Head of caudate nucleus (tissue), 42 donors: ENCODE results near the gene AK2.
A peak's percentile ranks its signal among the peaks of the same experiment; 100 is the strongest.
"Not testable (repeated sequence)": the region's sequence is repeated elsewhere in the genome, so short reads cannot be mapped to it uniquely, and the experiment has no call there.

ENCODE experiments used
- DNase-seq, 42 donors: peaks; one replicate each; pipeline versions ENCODE4 v3.0.0 to v3.0.0-alpha.2; 2020 to 2021; ENCODE audit warnings: mixed read lengths in 7 of 42
- intact Hi-C: fragments of 100-400 bp; cut with DNase I; formaldehyde crosslinking; loops from one replicate; pipeline ENCODE4 v1.15.0; 2022

The AK2 gene

GRCh38 chr1:32989160-32990050 is 47.3 kb downstream of the AK2 start:
- intact Hi-C loops: no loop called here
- DNase-seq: peak in 21 of 42 donors; percentile 26 to 78 (median 41)

GRCh38 chr1:32988665-32989064 is 48.0 kb downstream of the AK2 start:
- intact Hi-C loops: no loop called here
- DNase-seq: no peak

DNA sequence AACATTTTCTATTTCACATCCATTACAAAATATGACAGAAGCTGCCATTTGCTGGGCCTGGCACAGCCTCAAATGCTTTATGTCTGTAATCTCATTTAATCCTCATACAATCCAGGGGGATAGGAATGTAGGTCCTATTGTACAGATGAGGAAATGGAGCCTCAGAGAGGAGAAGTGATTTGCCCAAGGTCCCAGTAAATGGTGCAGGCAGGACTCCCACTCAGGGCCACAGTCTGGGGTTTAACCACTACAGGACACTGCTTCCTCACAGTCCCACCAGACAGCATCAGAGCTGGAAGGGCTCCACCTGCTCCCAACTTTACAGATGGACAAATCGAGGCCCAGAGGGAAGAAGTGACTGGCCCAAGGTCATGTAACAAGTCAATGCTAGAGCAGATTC is 51.5 kb downstream of the AK2 start:
- intact Hi-C loops: no loop called here
- no peak for DNase-seq

DNA sequence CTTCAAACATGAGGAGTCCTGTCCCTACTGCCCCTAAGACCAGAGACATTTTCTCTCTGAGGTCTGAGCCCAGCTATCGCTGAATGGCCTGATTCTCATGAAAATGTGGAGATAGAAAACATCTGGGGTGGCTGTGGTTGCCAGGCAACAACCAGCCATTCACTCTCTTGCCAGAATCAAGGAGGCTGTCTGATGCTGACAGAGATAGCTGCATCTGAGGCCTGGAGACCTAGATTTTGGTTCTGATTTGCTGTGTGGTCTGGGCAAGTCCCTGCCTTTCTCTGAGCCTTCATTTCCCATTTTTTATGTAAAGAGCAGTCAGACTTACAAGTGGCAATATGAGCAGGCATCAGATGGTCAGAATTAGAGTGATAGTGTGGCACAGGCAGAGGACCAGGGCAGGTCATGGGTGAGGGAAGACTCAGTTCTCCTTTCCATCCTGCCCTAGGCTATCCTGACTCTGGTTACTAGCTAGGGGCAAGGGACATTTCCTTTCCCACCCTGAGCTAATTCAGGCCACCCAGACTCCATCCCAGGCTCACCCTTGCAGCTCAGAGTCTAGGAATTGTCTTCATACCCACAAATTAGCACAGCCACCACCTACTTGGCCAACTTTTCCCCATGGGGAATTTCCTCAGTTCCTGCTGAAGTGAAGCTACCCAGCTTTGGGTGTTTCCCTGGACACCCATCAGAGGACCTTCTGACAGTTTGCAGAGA is 52.1 kb downstream of the AK2 start:
- intact Hi-C loops: no loop called here
- DNase-seq: peak in 32 of 42 donors; percentile 25 to 82 (median 56)

DNA sequence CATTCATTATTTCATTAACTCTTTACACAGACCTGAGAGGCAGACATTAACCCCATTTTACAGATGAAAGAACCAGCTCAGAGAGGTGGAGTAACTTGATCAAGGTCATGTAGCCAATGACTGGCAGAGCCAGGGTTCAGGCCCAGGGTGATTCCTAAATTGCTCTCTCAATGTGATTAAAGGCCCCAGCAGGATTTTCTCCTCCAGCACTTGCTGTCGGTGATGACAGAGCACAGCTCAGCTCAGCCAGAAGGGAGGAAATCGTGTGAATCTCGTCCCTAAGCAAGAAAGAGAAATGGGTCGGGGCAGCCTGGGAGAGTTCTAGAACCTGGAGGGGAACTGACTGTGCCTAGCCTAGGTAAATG is 52.6 kb downstream of the AK2 start:
- intact Hi-C loops: no loop called here
- DNase-seq: no peak

GRCh38 chr1:32983020-32983419 is 53.7 kb downstream of the AK2 start:
- no peak for DNase-seq
- intact Hi-C loops: no loop called here

DNA sequence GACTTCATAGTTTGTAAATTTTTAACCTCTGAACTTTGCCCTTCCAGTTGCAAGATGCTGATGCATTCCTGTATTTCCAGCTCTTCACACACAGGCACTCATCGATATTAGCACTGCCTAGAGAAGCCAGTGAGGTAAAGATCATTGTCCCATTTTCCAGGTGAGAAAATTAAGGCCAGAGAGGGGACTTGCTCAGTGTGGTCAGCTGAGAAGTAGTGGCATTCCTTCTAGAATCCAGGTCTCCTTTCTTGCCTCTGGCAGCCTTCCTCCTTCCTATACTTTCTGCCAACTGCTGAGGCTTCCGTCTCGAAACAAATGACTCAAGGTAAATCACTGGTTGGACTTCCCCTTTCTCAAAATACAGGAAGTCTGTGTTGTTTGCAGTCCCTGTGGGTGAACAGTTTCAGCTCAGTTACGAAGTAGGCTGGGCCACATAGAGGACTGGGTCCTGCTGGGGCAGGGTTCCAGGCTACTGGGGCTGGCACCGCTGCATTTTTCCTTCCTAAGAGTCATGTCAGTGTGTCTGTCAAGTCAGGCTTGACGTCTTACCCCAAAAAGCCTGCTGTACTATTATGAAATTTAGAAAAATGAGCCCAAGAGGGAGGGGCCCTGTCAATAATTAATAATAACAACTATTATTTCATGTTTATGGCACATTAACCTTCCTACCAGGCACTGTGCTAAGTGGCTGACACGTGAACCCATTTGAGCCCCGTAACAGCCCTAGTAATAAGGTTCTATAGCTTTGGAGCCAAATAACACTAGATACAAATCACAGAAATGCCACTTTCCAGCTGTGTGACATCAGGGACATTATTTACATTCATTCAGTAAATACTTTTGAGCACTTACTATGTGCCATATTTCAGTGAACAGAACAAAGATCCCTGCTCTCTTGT is 55.4 kb downstream of the AK2 start:
- intact Hi-C loops: no loop called here
- DNase-seq: peak in 11 of 42 donors; percentile 15 to 46 (median 34)

- intact Hi-C loops: no loop called here
- peak in 1 of 42 donors; percentile 37 for DNase-seq
These were observed 56.6 kb downstream of the AK2 start for GRCh38 chr1:32980080-32980479.

GRCh38 chr1:32978854-32979253 is 57.8 kb downstream of the AK2 start:
- DNase-seq: no peak
- intact Hi-C loops: no loop called here

DNA sequence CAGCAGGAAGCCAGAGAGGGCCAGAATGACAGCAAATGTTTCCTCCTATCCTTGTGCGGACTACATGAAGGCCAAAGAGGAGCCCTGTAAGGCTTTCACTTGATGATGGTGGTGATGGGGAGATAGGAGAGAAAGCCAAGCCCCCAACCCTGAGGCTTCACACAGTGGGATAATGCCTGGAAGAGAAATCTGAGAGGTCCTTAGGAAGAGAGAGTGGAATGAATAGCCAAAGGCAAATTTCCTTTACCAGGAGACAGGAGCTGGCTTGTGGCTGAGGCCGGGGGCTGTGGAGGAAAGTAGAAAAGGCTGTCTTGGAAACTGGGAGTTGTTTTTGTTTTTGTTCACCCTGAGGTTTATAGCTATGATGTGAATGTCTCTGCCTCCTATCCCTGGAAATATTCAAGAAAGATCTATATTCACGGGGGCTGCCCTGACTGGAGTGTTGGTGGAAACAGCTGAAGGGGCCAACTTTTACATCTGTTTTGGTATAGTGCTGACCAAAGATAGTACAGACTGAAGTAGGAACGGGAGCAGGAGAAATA is 59.1 kb downstream of the AK2 start:
- intact Hi-C loops: no loop called here
- peak in 1 of 42 donors; percentile 18 for DNase-seq

DNA sequence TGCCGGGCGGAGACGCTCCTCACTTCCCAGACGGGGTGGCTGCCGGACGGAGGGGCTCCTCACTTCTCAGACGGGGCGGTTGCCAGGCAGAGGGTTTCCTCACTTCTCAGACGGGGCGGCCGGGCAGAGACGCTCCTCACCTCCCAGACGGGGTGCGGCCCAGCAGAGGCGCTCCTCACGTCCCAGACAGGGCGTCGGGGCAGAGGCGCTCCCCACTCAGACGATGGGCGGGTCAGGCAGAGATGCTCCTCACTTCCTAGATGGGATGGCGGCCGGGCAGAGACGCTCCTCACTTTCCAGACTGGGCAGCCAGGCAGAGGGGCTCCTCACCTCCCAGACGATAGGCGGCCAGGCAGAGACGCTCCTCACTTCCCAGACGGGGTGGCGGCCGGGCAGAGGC is 61.6 kb downstream of the AK2 start:
- peak in 1 of 42 donors; percentile 7 for DNase-seq
- intact Hi-C loops: not testable (repeated sequence)

- intact Hi-C loops: loop anchor here (5.0 kb wide), 1 partner anchor 64 kb away; the partner anchor contains the start of gene AK2
These were observed 63.2 kb downstream of the AK2 start for GRCh38 chr1:32973458-32973857.

GRCh38 chr1:32972814-32973428 is 63.8 kb downstream of the AK2 start:
- DNase-seq: peak; percentile 58 to 92 (median 78)
- intact Hi-C loops: loop anchor here (5.0 kb wide), 1 partner anchor 64 kb away; the partner anchor contains the start of gene AK2

More at GRCh38 chr1:32973458-32973857, 63.2 kb downstream of the AK2 start:
- DNase-seq: not testable (repeated sequence)

GRCh38 chr1:32971576-32971975 is 65.1 kb downstream of the AK2 start:
- no peak for DNase-seq
- intact Hi-C loops: loop anchor here (5.0 kb wide), 1 partner anchor 66 kb away; the partner anchor contains the start of gene AK2

GRCh38 chr1:32971156-32971555 is 65.5 kb downstream of the AK2 start:
- intact Hi-C loops: loop anchor here (5.0 kb wide), 1 partner anchor 66 kb away; the partner anchor contains the start of gene AK2
- no peak for DNase-seq

DNA sequence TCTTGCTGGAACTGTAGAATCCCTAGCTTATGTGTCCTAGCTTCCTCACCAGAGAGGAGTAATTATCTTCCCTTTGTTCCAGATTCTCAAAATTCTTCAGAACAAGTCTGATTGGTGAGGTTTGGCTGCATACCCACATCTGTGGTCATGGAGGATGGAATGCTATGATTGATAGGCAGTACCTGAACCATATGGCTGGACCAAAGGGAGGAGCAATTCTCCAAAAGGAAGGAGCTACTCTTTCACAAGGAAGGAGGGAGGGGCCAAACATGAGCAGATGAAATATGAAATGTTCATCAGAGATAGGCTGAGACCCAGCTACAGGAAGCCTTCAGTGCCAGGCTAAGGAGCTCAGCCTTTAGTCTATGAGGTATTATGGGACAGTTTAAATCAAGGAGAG is 67.1 kb downstream of the AK2 start:
- no peak for DNase-seq
- intact Hi-C loops: loop anchor here (10.0 kb wide), 1 partner anchor 115 kb away; the partner anchor contains the start of gene AZIN2

DNA sequence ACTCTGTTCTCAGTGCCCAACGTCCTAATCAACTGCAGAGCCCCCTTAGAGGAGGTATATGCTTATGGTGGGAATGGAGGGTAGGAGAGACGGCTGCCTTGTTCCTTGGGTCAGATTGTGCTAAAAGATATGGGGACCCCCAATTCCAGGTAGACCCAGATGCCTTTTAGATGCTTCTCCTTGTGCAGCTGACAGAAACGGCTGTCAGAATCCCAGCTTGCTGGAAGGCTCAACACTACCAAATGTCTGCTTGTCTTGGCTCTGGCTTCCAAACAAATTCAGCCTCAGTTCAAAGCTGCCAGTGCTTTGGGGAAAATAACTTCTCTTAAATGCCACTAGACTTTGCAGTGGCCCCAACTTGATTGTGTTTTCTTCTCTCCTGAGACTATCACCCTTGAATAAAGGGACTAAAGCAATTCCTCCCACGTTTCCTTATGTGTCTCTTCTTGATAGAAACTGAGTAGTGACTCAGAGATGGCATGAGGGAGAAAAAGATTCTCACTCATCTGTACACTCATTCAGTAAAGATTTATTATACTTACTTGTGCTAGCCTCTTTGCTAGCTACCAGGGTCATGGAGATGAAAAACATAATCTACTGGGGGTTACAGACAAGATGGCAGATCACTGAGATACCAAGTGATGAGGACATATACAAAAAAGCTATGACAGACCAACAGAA is 68.7 kb downstream of the AK2 start:
- peak in 2 of 42 donors; percentile 35 to 40 for DNase-seq
- intact Hi-C loops: loop anchor here (10.0 kb wide), 1 partner anchor 117 kb away; the partner anchor contains the start of gene AZIN2
